H9 (cell line): Measurements from ENCODE around the gene KDF1. TPM values are rescaled to one million over a fixed set of nuclear protein-coding genes. Genes with fewer than 3 reads are reported as not detected.

ENCODE experiments used
- DNase-seq: peaks from one replicate; pipeline ENCODE4 v3.0.0-alpha.2; 2017
- H2AFZ ChIP-seq: one replicate; pipeline ENCODE4 v1.6.1; 2013; ENCODE audit warnings: mild to moderate bottlenecking, low read length, control low read depth, moderate library complexity
- H2AK5ac ChIP-seq: 2 replicates; pipeline ENCODE4 v1.6.1; 2013; ENCODE audit warnings: low read length, control low read depth, mixed read lengths; ENCODE audit not compliant: insufficient read length
- H2BK120ac ChIP-seq: one replicate; pipeline ENCODE4 v1.6.1; 2013; ENCODE audit warnings: low read depth, mild to moderate bottlenecking, low read length, control low read depth, inconsistent platforms; ENCODE audit not compliant: poor library complexity, severe bottlenecking
- H2BK12ac ChIP-seq: 2 replicates; pipeline ENCODE4 v1.6.1; 2013; ENCODE audit warnings: low read length, control low read depth, mixed read lengths, low read depth; ENCODE audit not compliant: insufficient read length
- H2BK15ac ChIP-seq: 2 replicates; pipeline ENCODE4 v1.6.1; 2013; ENCODE audit warnings: low read depth, low read length, control low read depth
- H2BK20ac ChIP-seq: one replicate; pipeline ENCODE4 v1.6.1; 2013; ENCODE audit warnings: low read depth, mild to moderate bottlenecking, low read length, control low read depth, inconsistent platforms; ENCODE audit not compliant: poor library complexity, severe bottlenecking
- H2BK5ac ChIP-seq: 2 replicates; pipeline ENCODE4 v1.6.1; 2013; ENCODE audit warnings: low read length, control low read depth, mixed read lengths; ENCODE audit not compliant: insufficient read length
- H3K14ac ChIP-seq: 2 replicates; pipeline ENCODE4 v1.6.1; 2013; ENCODE audit warnings: low read length, control low read depth; ENCODE audit not compliant: insufficient read depth
- H3K18ac ChIP-seq: 2 replicates; pipeline ENCODE4 v1.6.1; 2013; ENCODE audit warnings: low read depth, mild to moderate bottlenecking, mixed read lengths, low read length, control low read depth; ENCODE audit not compliant: insufficient read length
- H3K23ac ChIP-seq: 2 replicates; pipeline ENCODE4 v1.6.1; 2013; ENCODE audit warnings: low read length, control low read depth, mixed read lengths, low read depth; ENCODE audit not compliant: insufficient read length
- H3K23me2 ChIP-seq: 2 replicates; pipeline ENCODE4 v1.6.1; 2013; ENCODE audit warnings: low read depth, mild to moderate bottlenecking, mixed read lengths, low read length, control low read depth; ENCODE audit not compliant: insufficient read length, poor library complexity, severe bottlenecking
- H3K27ac ChIP-seq: 2 replicates; pipeline ENCODE4 v1.5.1; 2013; ENCODE audit warnings: low read length, control low read depth, mixed read lengths, low read depth; ENCODE audit not compliant: insufficient read length
- H3K27me3 ChIP-seq: 2 replicates; pipeline ENCODE4 v1.6.1; 2013; ENCODE audit warnings: low read length, control low read depth, inconsistent platforms; ENCODE audit not compliant: insufficient read depth
- H3K4ac ChIP-seq: 2 replicates; pipeline ENCODE4 v1.6.1; 2013; ENCODE audit warnings: low read depth, mild to moderate bottlenecking, control low read depth, inconsistent platforms, low read length, moderate library complexity
- H3K4me1 ChIP-seq: 2 replicates; pipeline ENCODE4 v1.6.1; 2013; ENCODE audit warnings: low read length, control low read depth, inconsistent platforms; ENCODE audit not compliant: insufficient read depth
- H3K4me2 ChIP-seq: 2 replicates; pipeline ENCODE4 v1.6.1; 2013; ENCODE audit warnings: low read length, control low read depth, mixed read lengths; ENCODE audit not compliant: insufficient read length, insufficient read depth
- H3K56ac ChIP-seq: 2 replicates; pipeline ENCODE4 v1.6.1; 2013; ENCODE audit warnings: low read depth, mild to moderate bottlenecking, mixed read lengths, low read length, control low read depth; ENCODE audit not compliant: insufficient read length
- H3K79me1 ChIP-seq: 2 replicates; pipeline ENCODE4 v1.6.1; 2013; ENCODE audit warnings: low read depth, mild to moderate bottlenecking, moderate library complexity, low read length, control low read depth, inconsistent platforms; ENCODE audit not compliant: insufficient read depth, poor library complexity, severe bottlenecking
- H3K79me2 ChIP-seq: 2 replicates; pipeline ENCODE4 v1.6.1; 2013; ENCODE audit warnings: low read length, control low read depth, inconsistent platforms; ENCODE audit not compliant: insufficient read depth
- H3K9ac ChIP-seq: 2 replicates; pipeline ENCODE4 v1.6.1; 2013; ENCODE audit warnings: low read length, control low read depth, mixed read lengths; ENCODE audit not compliant: insufficient read length; ENCODE audit errors: extremely low read depth
- H3K9me3 ChIP-seq: one replicate; pipeline ENCODE4 v1.6.1; 2013; ENCODE audit warnings: low read depth, low read length, inconsistent platforms; ENCODE audit not compliant: control insufficient read depth
- H3T11ph ChIP-seq: one replicate; pipeline ENCODE4 v1.6.1; 2013; ENCODE audit warnings: mild to moderate bottlenecking, low read length, control low read depth, inconsistent platforms
- H4K20me1 ChIP-seq: one replicate; pipeline ENCODE4 v1.6.1; 2013; ENCODE audit not compliant: control insufficient read depth, insufficient read length, insufficient read depth
- H4K5ac ChIP-seq: 2 replicates; pipeline ENCODE4 v1.6.1; 2013; ENCODE audit warnings: low read depth, mild to moderate bottlenecking, mixed read lengths, low read length, control low read depth; ENCODE audit not compliant: insufficient read length
- H4K8ac ChIP-seq: replicated peaks from 2 replicates; pipeline ENCODE4 v1.6.1; 2013; ENCODE audit warnings: low read length, control low read depth, mixed read lengths, low read depth; ENCODE audit not compliant: insufficient read length
- H4K91ac ChIP-seq: 2 replicates; pipeline ENCODE4 v1.6.1; 2013; ENCODE audit warnings: low read depth, mild to moderate bottlenecking, moderate library complexity, mixed read lengths, low read length, control low read depth; ENCODE audit not compliant: insufficient read length
- H3K27ac Mint-ChIP-seq, 3 experiments: 2 replicates in 2 of 3; 3 replicates in 1 of 3; pipeline ENCODE4 v1.8.0; 2020 to 2021; ENCODE audit warnings: mixed read lengths in 3 of 3, mild to moderate bottlenecking in 1 of 3, moderate library complexity in 1 of 3
- H3K27me3 Mint-ChIP-seq: 2 replicates; pipeline ENCODE4 v1.8.0; 2021; ENCODE audit warnings: low read depth, mild to moderate bottlenecking, moderate library complexity, mixed read lengths
- H3K36me3 Mint-ChIP-seq, 3 experiments: 2 replicates in 2 of 3; 3 replicates in 1 of 3; pipeline ENCODE4 v1.8.0; 2020 to 2021; ENCODE audit warnings: low read depth in 3 of 3, mixed read lengths in 3 of 3; ENCODE audit not compliant: insufficient read depth in 1 of 3
- H3K4me1 Mint-ChIP-seq, 2 experiments: 2 replicates each; pipeline ENCODE4 v1.8.0; 2020; ENCODE audit warnings: mixed read lengths in 2 of 2
- H3K4me3 Mint-ChIP-seq, 2 experiments: 2 replicates in 1 of 2; 3 replicates in 1 of 2; pipeline ENCODE4 v1.8.0; 2020 to 2021; ENCODE audit warnings: mild to moderate bottlenecking in 2 of 2, mixed read lengths in 2 of 2, moderate library complexity in 1 of 2
- H3K9me3 Mint-ChIP-seq, 2 experiments: 2 replicates in 1 of 2; 3 replicates in 1 of 2; pipeline ENCODE4 v1.8.0; 2020; ENCODE audit warnings: mild to moderate bottlenecking in 2 of 2, mixed read lengths in 2 of 2, moderate library complexity in 1 of 2
- CTCF ChIP-seq: fragments of 200-600 bp; sonication (generic); conservative IDR thresholded peaks from 3 replicates; pipeline ENCODE4 v1.8.0; 2021; ENCODE audit warnings: antibody characterized with exemption, mild to moderate bottlenecking
- WGBS: extraction: QIAGEN DNeasy Blood & Tissue Kit; methylation state at CpG from one replicate; pipeline ENCODE4 v1.1.7; 2013; ENCODE audit warnings: missing lambda C conversion rate, low lambda C conversion rate, mixed read lengths; ENCODE audit not compliant: insufficient read length; ENCODE audit errors: extremely low coverage; 5-methylcytosine and 5-hydroxymethylcytosine counted together
- total RNA-seq: library from RNA; stranded (reverse); gene quantifications from 2 replicates; pipeline ENCODE4 v1.2.1, GENCODE V29; 2021

The KDF1 gene
- total RNA-seq, 1 experiment from 2014 or later, result 17.6 TPM

GRCh38 chr1:27003745-27004470, 43.6 kb upstream of the KDF1 start:
- H2AK5ac ChIP-seq, result no peak overlapping the region
- no peak overlapping the region for H3K4me2 ChIP-seq
- H2BK20ac ChIP-seq, result no peak overlapping the region
- Mint-ChIP-seq H3K27ac (peak overlapping the region; percentile 89 to 98 (median 94); a peak in 6 of 7 replicates), H3K36me3 (peaks cover 27 to 70% (median 55%) of the 10 kb centered on the region in 3 experiments; a peak in 6 of 7 replicates), H3K4me3 (peak overlapping the region in 1 of 2 experiments; percentile 64; a peak in 3 of 5 replicates), H3K4me1 (peaks cover 74 to 80% of the 10 kb centered on the region in 2 experiments), H3K27me3 (no peaks in the 10 kb centered on the region; the same call in 1 of the 2 replicates), H3K9me3 (no peaks in the 10 kb centered on the region; a peak in 1 of 5 replicates)
- H3K27me3 ChIP-seq, result no peaks in the 10 kb centered on the region
- H2BK5ac ChIP-seq, result no peak overlapping the region
- H3K4ac ChIP-seq, result no peak overlapping the region
- H3T11ph ChIP-seq, result no peak overlapping the region
- H2BK15ac ChIP-seq, result no peak overlapping the region
- H3K79me2 ChIP-seq, result peaks cover 2% of the 10 kb centered on the region; the same call in 1 of the 2 replicates
- no peaks in the 10 kb centered on the region for H3K9me3 ChIP-seq
- H3K4me1 ChIP-seq, result peaks cover 23% of the 10 kb centered on the region
- no peak overlapping the region for H4K91ac ChIP-seq
- H3K23me2 ChIP-seq, result peaks cover 8% of the 10 kb centered on the region
- H4K8ac ChIP-seq, result no peak overlapping the region
- no peak overlapping the region for H2BK120ac ChIP-seq
- no peak overlapping the region for H3K18ac ChIP-seq
- H3K27ac ChIP-seq, result no peak overlapping the region
- WGBS, result no CpG with 5 or more reads among the region's 7 CpGs
- peak; percentile 57 for DNase-seq
- H2BK12ac ChIP-seq, result no peak overlapping the region
- H3K14ac ChIP-seq, result no peak overlapping the region
- no peak for TF ChIP-seq CTCF
- no peak overlapping the region for H2AFZ ChIP-seq
- H3K9ac ChIP-seq, result no peak overlapping the region
- no peak overlapping the region for H3K23ac ChIP-seq
- no peak overlapping the region for H4K5ac ChIP-seq
- no peak overlapping the region for H3K56ac ChIP-seq
- no peaks in the 10 kb centered on the region for H4K20me1 ChIP-seq
- no peaks in the 10 kb centered on the region for H3K79me1 ChIP-seq
